Stimulated activated CD4-positive, alpha-beta T cell treated with anti-CD3 and anti-CD28 coated beads, Interleukin-2, amount 100 ng/mL, for 24 hours (primary cell): Measurements from ENCODE around the gene RBPMS2.
"Not testable (repeated sequence)": the region's sequence is repeated elsewhere in the genome, so short reads cannot be mapped to it uniquely, and the experiment has no call there.

Experiments
- DNase-seq, 2 donors: peaks; one replicate each; pipeline ENCODE4 v3.0.0-alpha.2; 2020

Gene RBPMS2

GRCh38 chr15:64775551-64776401 is at the start of gene RBPMS2:
Gene RBPMS2 (minus strand): TSS chr15:64775589. CDS start chr15:64775319, 270 bp downstream.
- DNase-seq = peak in 1 of 2 donors; percentile 15

GRCh38 chr15:64824929-64825430 is 49.6 kb upstream of the RBPMS2 start:
- DNase-seq = peak; percentile 14 to 22

- no peak for DNase-seq
Observed at GRCh38 chr15:64816452-64816851, 41.1 kb upstream of the RBPMS2 start.

GRCh38 chr15:64814965-64815364 is 39.6 kb upstream of the RBPMS2 start:
- DNase-seq = not testable (repeated sequence)

- DNase-seq = not testable (repeated sequence)
Observed at GRCh38 chr15:64814283-64814682, 38.9 kb upstream of the RBPMS2 start.

GRCh38 chr15:64813075-64813474 is 37.7 kb upstream of the RBPMS2 start:
- DNase-seq = no peak

- DNase-seq = no peak
Observed at GRCh38 chr15:64810497-64811326, 35.3 kb upstream of the RBPMS2 start.

GRCh38 chr15:64809649-64810496 is 34.5 kb upstream of the RBPMS2 start:
- peak; percentile 80 to 82 for DNase-seq

GRCh38 chr15:64808785-64809453 is 33.5 kb upstream of the RBPMS2 start:
- DNase-seq = no peak

GRCh38 chr15:64807751-64808222 is 32.4 kb upstream of the RBPMS2 start:
- DNase-seq = no peak

GRCh38 chr15:64807051-64807749 is 31.8 kb upstream of the RBPMS2 start:
- no peak for DNase-seq

- DNase-seq = no peak
Observed at GRCh38 chr15:64806509-64806908, 31.1 kb upstream of the RBPMS2 start.

- DNase-seq = no peak
Observed at GRCh38 chr15:64804619-64805018, 29.2 kb upstream of the RBPMS2 start.

- no peak for DNase-seq
Observed at GRCh38 chr15:64803526-64803925, 28.1 kb upstream of the RBPMS2 start.

GRCh38 chr15:64800476-64800875 is 25.1 kb upstream of the RBPMS2 start:
- DNase-seq = no peak

GRCh38 chr15:64798905-64799304 is 23.5 kb upstream of the RBPMS2 start:
- DNase-seq = not testable (repeated sequence)

GRCh38 chr15:64795921-64796320 is 20.5 kb upstream of the RBPMS2 start:
- not testable (repeated sequence) for DNase-seq

- not testable (repeated sequence) for DNase-seq
Observed at GRCh38 chr15:64795299-64795698, 19.9 kb upstream of the RBPMS2 start.

- DNase-seq = no peak
Observed at GRCh38 chr15:64792282-64792681, 16.9 kb upstream of the RBPMS2 start.

- no peak for DNase-seq
Observed at GRCh38 chr15:64791401-64791800, 16.0 kb upstream of the RBPMS2 start.

- DNase-seq = no peak
Observed at GRCh38 chr15:64783796-64784195, 8.4 kb upstream of the RBPMS2 start.
